RWPE1 (cell line): ENCODE results near the gene PLA2G4D.

Experiments used
- CTCF ChIA-PET: fragments of 350-600 bp; sonication (Branson Sonifier 250); formaldehyde crosslinking; extraction: SDS; loops from one replicate; lab custom pipeline; 2021; lab: Yijun Ruan, JAX
- POLR2A ChIA-PET: fragments of 400-600 bp; formaldehyde crosslinking; extraction: SDS; loops from one replicate; lab custom pipeline; 2020; ENCODE audit warnings: antibody characterized with exemption; ENCODE audit not compliant: low non-redundant PET; lab: Yijun Ruan, JAX
- DNase-seq: peaks from one replicate; pipeline ENCODE4 v3.0.0; 2012; ENCODE audit warnings: low spot score
- H3K27ac ChIP-seq: fragments of 450-650 bp; 2 replicates; pipeline ENCODE4 v1.5.1; 2017
- CTCF ChIP-seq: fragments of 450-650 bp; conservative IDR thresholded peaks from 2 replicates; pipeline ENCODE4 v1.5.1; 2017; ENCODE audit warnings: low read depth, mild to moderate bottlenecking

The PLA2G4D gene

GRCh38 chr15:42139596-42139995 lies 45.2 kb upstream of the PLA2G4D start:
- H3K27ac ChIP-seq, result no peak overlapping the region
- CTCF ChIA-PET, result interaction anchor here (1.9 kb wide), 1 partner anchor 55 kb away, joined by 9 read pairs; no protein-coding TSS in a partner anchor
- no peak for DNase-seq
- POLR2A ChIA-PET, result no interaction called here
- TF ChIP-seq CTCF, result no peak

GRCh38 chr15:42138968-42139386 lies 44.6 kb upstream of the PLA2G4D start:
- no peak for TF ChIP-seq CTCF
- H3K27ac ChIP-seq, result no peak overlapping the region
- CTCF ChIA-PET, result interaction anchor here (0.7 to 1.9 kb wide), 4 partner anchors 54 to 379 kb away, joined by 3 to 9 read pairs (median 4); no protein-coding TSS in a partner anchor
- POLR2A ChIA-PET, result interaction anchor here (0.6 kb wide), 1 partner anchor 17 kb away, joined by 3 read pairs; the partner anchor contains the start of gene PLA2G4F
- DNase-seq, result no peak

GRCh38 chr15:42138411-42138810 lies 44.0 kb upstream of the PLA2G4D start:
- no peak for DNase-seq
- POLR2A ChIA-PET, result interaction anchor here (0.6 kb wide), 1 partner anchor 18 kb away, joined by 3 read pairs; the partner anchor contains the start of gene PLA2G4F

GRCh38 chr15:42137461-42138261 lies 43.3 kb upstream of the PLA2G4D start:
- DNase-seq, result peak; percentile 67
- ChIA-PET CTCF (interaction anchor here (0.5 to 1.7 kb wide), 30 partner anchors 10 to 1071 kb away, joined by 3 to 10 read pairs (median 4); no protein-coding TSS in a partner anchor), POLR2A (no interaction called here)
- TF ChIP-seq CTCF, result peak; percentile 85
- H3K27ac ChIP-seq, result no peak overlapping the region

More at GRCh38 chr15:42138411-42138810, 44.0 kb upstream of the PLA2G4D start:
- no peak overlapping the region for H3K27ac ChIP-seq
- TF ChIP-seq CTCF, result no peak
- CTCF ChIA-PET, result interaction anchor here (0.6 to 1.9 kb wide), 10 partner anchors 46 to 379 kb away, joined by 3 to 9 read pairs (median 4); no protein-coding TSS in a partner anchor

GRCh38 chr15:42136513-42136912 lies 42.2 kb upstream of the PLA2G4D start:
- DNase-seq, result no peak
- no peak for TF ChIP-seq CTCF
- CTCF ChIA-PET, result interaction anchor here (0.6 to 2.0 kb wide), 2 partner anchors 144 to 147 kb away, joined by 4 to 8 read pairs; no protein-coding TSS in a partner anchor
- no peak overlapping the region for H3K27ac ChIP-seq
- POLR2A ChIA-PET, result no interaction called here

DNA sequence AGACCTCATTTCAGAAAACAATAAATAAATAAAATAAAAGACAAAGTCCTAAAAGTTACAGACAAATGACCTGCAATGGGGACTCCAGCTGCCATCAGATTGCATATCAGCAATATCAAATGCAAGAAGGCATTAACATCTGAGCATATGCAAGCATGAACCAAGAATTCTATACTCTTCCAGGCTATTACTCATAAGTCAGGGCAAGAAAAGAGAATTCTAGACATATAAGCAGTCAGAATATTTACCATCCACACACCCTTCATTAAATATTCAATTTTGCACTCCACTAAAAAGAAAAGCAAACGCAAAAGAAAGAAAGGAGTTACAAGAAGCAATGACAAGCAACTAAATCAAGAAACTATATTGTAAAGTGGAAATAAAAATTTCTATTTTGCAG lies 41.0 kb upstream of the PLA2G4D start:
- POLR2A ChIA-PET, result no interaction called here
- no peak overlapping the region for H3K27ac ChIP-seq
- DNase-seq, result no peak
- no peak for TF ChIP-seq CTCF
- CTCF ChIA-PET, result interaction anchor here (0.8 to 2.2 kb wide), 6 partner anchors 41 to 301 kb away, joined by 3 to 13 read pairs (median 6); partner anchors contain the start of gene PLA2G4D
